ENCODE measurements around the gene MINDY3.

- TF ChIP-seq SUZ12 (IDR thresholded peaks at IDR 0.05; ENCODE audit: extremely low read depth, insufficient read depth, insufficient read length) = no peak
- TF ChIP-seq YY1 (IDR thresholded peaks at IDR 0.05; ENCODE audit: insufficient read depth, insufficient read length) = no peak
- no peak for TF ChIP-seq ZNF274 (IDR thresholded peaks at IDR 0.05; ENCODE audit: low read depth, low read length)
These were observed 65.1 kb downstream of the MINDY3 start for GRCh38 chr10:15795036-15795792.
